ENCODE results near the gene ILRUN. TPM values are rescaled to one million over a fixed set of nuclear protein-coding genes. Genes with fewer than 3 reads are reported as not detected.

The ILRUN gene
- total and polyA plus RNA-seq, 2 of the 8 experiments (the other 6 are each of a cell fraction or from before 2014, with no cell fraction given), result 39.2 to 81.2 TPM

- TF ChIP-seq CTCF (IDR thresholded peaks at IDR 0.05; ENCODE audit: control extremely low read depth in 1 of 3, insufficient read depth in 1 of 3, low read depth in 1 of 3, low read length in 3 of 3) (no peak), KDM1A (IDR thresholded peaks at IDR 0.05; ENCODE audit: borderline replicate concordance, low read length) (no peak), ZNF274 (IDR thresholded peaks at IDR 0.05; ENCODE audit: borderline replicate concordance, extremely low read depth, low read length) (no peak), SIX5 (IDR thresholded peaks at IDR 0.05; ENCODE audit: low read depth, low read length) (no peak), ASH2L (IDR thresholded peaks at IDR 0.05; ENCODE audit: low read length) (no peak)
These were observed 24.5 kb downstream of the ILRUN start (continued) for GRCh38 chr6:34671801-34672656.
